ENCODE measurements around the gene DHX32.
"Not testable (repeated sequence)": the region's sequence is repeated elsewhere in the genome, so short reads cannot be mapped to it uniquely, and the experiment has no call there.

DHX32 gene

DNA sequence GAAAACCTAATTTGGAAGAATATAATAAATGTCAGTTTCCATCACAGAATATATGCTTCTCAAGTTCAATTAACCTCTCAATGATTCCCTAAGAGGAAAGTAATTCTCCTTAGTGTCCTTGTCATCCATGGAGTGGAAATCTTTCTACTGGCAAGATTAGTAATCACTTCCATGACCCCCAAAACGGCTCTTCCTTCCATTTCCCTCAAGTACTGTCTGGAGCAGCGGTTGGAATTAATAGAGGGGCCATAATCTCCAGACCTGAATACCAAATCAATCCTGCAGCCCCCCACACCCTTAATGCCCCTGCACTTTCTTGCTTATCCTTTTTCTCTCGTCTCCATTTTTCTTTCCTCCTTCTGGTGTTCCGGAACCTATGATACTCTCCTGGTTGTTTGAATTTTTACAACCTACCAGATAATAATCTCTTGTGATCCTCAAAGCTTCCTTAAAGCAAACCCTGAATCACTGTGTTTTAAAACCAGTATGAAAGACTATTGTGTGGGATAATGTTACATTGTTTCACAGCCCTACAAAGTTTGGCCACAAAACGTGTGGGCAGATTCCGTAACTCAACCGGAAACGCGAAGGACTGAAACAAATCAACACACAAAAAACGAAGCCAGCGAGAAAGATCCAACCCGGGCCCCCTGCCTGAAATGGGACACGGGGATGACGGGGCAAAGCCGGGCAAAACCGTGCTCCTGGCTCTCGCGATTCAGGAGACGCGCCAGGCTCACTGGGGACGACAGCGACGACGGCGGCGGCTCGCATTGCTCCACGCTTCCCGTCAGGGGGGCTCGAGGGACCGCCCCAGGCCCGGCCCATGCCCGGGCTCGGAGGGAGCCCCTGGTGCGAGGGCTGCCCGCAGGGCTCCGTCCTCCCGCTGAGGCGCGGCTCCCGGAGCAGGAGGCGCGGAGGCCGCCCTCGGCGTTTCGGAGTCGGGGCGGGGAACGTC lies 14.3 kb upstream of the DHX32 start:
- DNase-seq: peak; percentile 44

DNA sequence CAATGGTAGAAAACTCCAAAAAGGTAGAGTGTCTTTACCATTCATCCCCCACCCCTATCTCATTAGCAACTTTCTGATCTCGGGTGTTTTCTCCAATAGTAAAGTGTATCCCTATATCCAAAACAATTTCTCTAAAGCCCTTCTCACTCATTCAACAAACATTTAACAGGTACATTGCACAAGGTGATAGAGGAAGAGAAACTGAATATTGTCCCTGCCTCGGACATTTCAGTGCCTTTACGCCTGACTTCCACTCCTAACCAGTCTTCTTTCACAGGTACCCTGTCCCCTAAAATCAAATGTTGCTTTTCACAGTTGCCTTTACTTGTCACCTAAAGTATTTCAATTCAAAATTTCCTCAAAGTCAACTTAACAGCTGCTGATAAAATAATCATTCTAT lies 13.1 kb upstream of the DHX32 start:
- not testable (repeated sequence) for DNase-seq

DNA sequence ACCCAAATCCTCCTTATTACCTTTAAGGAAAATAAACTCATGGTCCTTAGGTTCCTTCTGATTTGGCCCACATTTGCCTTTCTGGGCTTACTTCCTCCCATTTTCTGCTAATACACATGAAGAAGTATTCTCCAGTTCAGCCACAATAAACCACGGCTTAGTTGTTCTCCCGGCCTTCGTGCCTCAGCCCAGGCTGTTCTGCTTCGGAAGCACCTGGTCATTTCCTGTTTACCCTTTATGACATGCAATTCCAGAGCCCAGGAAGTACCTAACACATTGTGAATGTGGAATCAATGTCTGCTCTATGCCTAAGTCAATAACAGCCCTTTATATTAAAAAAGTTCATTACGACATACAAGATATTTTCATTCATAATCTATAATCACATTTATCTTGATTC lies 11.3 kb upstream of the DHX32 start:
- DNase-seq: not testable (repeated sequence)

DNA sequence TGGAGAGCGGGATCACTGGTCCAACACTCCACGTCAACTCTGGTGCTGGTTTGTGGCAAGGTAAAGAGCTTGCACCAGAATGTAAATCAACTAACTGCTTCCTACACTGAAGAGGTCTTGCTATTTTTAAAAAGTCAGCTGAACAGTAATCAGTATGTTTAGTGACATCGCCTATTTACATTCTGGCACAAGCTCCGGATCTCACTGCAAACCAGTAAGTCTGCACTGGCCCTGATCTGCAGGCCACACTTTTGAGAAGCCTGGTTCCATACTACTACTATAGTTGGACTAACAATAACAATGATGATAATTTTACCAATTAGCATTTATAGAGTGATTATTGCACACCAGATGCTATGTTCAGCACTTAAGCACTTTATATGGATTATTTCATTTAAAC lies 8.3 kb upstream of the DHX32 start:
- DNase-seq: not testable (repeated sequence)

DNA sequence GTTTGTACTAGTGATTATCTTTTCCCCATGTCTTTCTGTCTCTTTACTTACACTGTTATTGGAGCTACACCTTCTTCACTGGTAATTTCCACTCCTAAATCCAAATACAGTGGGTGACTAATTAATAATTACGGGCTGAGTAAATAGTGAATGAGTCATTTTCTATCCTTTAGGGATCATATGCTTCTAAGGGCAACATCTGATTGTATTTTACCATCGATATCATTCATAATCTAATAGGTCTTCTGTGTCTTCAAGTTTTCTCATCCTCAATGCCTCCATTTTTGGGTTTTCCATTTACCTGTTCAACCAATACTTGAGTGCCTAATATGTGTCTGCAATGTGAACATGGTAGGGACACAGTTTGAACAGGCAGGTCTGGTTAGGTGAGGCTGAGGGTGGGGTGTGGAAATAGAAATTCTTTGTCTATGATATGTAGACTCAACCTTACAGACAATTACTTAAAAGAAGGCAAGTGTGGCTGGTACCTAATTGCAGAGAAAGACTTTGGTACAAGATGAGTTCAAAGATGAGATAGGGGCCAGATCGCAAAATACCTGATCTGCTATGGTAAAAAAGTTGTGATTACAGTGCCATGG lies 5.9 kb upstream of the DHX32 start:
- DNase-seq: no peak

DNA sequence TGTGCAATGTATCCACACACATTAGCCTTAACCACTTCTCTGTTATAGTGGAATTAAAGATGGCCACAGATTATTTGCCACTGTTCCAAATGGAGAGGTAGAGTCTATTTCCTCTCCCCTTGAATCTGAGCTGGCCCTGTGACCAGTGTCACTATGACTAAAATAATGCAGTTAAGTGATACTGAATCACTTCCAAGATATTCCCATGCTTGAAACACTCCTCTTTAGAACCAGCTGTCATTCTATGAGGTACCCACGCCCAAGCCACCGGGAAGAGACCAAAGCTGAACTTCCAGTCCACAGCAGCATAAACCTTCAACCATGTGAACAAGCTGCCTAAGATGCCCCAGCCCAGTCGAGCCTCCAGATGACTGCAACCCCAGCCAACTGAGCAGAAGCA lies 2.1 kb upstream of the DHX32 start:
- no peak for DNase-seq

DNA sequence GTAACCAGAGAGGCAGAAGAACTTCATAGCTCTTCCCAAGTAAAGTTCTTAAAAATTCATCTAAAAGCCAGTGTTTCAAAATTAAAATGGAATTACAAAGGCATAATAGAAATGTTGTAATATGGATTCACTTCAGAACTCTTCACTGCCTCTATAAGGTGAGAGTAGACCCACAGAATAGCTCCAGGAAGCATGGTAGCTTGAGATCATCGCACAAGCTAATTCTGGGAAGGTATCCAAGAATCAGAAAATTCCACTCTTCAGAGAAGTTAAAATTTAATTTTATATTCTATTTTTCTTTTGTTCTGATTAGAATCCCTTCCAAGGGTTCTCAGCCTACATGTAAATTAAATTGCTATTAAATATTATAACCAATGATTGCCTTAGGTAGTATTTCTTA lies 1.5 kb upstream of the DHX32 start:
- no peak for DNase-seq

DNA sequence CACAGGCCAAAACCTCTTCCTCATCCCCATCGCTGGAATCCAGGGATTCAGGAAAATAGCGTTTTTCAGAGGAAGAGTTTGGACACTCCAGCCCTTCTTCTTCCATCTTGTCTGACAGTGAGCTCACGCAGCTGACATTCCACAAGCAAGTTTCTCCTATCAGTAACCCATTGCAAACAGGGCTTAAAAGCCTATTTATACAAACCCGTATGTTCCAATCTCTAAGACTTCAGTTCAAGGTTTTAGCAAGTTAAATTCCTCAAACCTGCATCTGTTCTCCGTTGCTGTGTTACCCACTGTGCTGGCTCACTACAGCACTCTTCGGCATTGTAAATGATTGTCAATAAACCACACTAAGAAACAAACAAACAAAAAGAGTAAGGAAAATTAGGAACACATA lies 373 bp downstream of the DHX32 start:
- DNase-seq: no peak

DNA sequence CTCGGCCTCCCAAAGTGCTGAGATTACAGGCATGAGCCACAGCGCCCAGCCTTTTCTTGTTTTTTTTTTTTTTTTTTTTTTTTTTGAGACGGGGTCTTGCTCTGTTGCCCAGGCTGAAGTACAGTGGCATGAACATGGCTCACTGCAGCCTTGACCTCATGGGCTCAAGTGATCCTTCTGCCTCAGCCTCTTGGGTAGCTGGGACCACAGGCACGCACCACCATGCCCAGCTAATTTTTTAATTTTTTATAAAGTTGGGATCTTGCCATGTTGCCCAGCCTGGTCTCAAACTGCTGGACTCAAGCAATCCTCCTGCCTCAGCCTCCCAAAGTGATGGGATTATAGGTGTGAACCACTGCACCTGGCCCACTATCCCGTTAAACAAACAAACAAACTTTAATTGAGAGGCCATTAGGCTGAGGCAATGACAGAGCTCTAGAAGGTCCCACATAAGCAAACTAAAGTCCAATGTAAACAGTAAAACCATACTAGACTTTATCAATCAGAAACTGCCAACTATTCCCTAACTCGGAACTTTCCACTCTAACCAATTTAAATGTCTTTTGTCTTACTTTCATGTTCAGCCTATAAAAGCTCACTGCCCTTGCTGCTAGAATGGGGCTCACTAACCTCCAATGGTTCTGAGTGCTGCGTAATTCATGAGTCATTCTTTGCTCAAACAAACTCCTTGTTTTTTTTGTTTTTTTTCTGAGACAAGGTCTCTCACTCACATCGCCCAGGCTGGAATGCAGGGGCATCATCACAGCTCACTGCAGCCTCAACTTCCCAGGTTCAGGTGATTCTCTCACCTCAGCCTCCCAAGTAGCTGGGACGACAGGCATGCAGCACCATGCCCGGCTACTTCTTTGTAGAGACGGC lies 1.9 kb downstream of the DHX32 start:
- no peak for DNase-seq

DNA sequence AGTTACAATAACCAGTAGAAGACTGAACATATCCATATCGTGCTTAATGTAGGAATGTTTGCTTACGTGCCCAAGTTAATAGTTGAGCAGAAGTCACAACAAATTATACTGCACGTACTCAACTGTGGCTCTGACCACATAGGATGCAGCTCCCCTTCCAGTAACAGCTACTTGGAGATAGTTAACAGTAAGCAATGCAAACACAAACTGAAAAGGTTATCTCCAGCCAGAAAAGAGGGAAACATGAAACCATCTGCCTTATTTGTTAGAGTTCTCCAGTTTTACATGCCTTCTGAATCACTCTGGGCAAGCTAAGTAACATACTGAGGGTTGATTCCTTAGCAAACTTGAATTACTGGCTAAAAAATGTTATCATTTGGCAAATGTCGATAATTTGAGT lies 9.8 kb downstream of the DHX32 start:
- DNase-seq: no peak

DNA sequence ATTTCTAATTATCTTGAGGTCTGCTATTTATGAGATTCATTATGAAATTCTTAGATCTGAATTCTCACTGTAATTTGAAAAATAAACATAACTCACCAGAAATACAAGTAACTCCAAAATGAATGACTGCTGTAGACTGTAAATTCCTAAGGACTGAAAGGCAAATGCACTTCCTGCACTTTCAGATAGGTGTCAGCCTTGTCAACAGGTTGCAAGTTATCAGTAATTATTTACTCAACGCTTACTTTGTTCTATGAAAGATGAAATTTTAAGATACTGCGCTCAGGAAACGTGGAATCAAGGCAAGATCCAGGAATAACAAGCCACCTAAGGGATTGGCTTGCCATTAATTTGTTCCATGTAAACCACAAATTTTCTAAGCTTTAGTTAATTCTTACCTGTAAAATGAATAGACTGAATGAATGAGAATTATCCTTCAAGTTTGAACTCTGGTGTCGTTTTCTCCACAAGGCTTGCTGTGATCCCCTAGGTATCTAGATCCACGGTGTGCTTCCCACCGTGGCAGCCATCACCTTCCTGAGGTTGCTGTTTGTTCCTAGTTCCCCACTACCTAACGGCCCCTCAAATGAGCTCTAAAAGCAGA lies 12.6 kb downstream of the DHX32 start:
- DNase-seq: peak; percentile 12

DNA sequence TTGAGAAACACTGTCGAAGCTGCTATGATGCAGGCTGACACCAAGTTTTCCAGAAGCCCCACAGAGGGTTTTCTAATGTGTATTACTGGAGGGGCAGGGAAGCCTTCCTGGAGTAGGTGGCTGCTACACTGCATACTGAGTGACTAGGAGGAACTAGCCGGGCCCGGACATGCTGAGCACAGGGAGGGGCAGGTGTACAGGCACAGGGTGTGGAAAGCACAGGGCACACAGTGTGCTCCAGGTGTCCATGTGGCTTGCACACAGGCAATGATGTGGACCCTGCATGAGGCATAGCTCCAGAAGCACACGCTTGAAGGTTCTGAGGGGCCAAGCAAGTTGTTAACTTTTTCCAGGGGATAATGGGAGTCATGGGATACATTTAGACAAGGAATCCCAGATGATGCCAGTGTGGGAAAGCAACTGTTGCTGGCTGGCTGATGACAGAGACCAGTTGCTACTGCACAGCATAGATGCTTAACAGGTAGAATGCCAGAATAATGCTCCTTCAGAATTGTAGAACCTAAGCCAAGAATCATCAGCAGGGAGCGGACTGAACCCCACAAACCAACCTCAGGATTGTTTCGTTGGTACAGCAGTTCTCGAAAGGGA lies 14.6 kb downstream of the DHX32 start:
- DNase-seq: no peak

DNA sequence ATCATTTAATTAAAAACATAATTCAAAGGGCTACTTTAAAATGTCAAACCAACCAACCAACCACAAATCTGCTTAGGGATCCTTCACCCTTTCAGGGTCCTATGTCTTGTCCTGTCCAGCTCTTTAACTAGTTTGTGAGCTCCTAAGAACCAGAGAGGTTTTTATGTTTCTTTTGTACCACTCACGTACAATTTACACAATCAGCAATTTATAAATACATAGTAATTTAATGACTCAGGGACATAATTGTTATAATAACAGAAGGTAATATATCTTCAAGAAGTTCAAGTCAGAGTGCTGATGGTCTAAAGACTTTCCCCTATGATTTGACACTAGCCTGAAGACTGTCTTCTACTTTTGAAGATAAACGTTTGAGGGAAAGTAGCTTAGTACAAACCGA lies 16.0 kb downstream of the DHX32 start:
- no peak for DNase-seq

DNA sequence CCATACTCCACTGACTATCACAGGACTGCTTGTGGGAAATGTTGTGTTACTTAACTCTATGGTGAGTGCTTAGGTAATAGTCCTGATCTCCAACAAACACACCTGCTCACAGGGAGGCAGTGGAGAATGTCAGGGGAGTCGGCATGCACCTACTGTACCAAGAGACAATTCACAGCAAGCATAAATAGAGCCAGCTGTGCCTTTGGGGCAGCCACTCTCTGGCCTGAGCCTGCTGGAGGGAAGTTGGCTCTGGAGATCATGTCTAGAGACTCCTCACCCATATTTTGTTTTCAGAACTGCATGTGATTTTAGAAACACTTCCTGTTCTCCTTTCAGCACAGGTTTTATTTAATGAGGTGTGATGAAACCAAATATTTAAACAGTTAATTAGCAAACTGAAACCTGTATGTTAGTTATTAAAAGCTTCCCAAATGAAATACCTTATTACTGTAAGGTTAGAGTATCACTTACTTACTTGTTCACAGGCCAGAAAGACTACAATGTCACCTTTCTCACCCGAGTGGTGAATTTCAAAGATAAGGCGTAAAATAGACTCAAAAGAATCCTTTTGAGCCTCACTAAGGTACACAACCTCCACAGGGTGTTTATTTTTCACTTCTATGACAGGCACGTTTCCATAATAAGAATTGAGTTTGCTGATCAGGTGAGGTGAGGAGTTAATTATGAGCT lies 21.8 kb downstream of the DHX32 start:
- no peak for DNase-seq

DNA sequence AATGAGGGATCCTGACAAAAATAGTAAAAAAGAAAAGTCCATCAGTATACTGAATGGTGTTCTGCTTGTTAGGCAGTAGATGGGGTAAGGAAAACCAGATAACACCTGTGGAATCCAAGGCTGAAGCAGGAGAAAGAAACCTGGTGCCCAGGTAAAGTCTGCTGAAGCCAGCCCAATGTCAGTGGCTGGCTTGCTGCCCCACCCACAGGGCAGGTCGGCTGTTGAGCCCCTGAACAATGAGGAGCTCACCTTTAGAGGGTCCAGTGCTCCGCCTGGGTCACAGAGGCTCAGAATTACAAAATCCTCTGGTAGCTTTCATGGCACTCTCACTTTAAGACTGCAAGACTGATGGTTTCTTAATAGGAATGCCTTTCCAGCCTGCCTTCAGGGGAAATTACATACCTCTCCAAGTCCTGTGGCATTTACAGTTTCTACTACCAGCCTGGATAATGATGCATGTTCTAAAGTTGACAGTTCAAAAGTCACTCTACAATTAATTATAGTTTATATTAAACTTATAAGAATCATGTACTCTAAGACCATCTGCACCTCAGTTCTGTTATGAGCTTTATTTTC lies 23.8 kb downstream of the DHX32 start:
- no peak for DNase-seq

DNA sequence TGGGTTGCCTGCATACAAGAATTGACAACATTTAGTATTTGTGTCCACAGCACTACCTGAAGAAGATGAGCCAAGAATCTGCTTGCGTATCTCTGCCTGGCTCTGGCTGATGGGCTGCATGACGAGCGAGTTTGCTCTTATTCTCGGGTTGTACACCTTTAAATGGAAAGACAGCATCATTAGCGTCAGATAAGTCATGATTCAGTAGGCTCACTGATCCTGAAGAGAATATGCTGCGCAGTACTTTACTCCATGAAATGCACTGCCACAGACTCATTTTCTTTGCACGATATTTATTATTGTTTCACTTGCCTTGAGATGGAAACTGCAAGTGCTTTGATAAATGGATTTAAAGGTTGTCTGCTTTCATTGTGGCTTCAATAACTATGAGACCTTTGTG lies 28.6 kb downstream of the DHX32 start:
- DNase-seq: no peak

DNA sequence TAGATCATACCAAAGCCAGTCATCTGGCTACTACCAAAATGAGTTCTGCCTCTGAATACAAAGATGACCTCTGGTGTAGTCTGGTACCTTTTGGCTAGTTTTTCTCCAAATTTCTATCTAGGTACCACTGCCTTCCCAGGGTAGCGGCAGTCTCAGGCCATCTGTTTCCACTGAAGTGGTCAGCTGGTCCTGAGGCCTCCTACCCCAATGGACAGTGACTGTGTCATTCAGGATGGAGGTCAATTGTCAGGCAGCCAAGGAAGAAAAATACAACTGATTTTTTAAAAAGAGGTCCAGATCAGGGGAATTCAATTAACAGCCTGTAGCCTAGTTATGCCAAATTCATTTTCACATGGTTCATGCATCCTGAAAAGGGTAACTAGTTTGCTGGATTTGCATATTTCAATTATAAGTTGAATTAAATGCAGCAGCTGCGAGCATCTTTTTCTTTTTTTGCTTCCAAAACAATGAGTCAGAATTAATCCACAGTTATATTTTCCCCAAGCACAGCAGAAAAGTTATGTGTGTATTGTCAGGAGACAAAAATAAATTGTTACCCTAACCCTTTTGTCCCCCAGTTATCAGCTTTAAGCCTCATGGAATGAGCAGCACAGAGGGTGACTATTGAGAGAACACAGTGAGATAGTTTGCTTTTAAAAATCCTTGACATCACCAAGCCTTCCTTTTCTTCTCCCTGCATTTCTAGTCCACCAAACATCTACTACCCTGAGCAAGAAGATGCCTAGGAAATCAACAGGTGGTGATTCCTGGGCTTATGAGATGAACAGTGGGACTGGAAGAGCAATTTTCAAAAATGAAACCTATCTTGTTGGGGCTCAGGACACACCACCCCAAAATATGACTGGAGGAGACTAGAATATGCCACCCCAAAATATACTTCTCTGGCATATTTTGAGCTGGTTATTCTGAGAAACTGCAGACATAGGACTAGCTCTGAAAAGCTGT lies 30.0 kb downstream of the DHX32 start:
- no peak for DNase-seq

DNA sequence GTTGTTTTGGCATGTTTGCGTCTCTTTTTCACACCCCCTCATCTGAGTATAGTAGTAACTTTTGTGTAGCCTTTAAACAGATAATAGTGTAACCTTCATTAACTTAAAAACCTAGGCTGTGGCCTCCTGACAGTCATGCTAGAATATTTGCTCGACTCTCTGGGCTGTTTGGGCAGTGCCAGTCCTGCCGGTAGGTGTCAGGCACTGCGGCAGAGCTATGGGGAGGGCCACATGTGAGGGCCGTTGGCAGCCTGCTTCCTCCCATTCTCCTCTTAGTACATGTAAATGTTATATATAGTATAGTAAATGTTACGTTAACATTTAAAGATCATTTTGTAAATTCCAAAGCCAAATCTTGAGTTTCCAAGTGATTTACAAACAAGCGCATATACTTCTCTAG lies 31.6 kb downstream of the DHX32 start:
- no peak for DNase-seq

DNA sequence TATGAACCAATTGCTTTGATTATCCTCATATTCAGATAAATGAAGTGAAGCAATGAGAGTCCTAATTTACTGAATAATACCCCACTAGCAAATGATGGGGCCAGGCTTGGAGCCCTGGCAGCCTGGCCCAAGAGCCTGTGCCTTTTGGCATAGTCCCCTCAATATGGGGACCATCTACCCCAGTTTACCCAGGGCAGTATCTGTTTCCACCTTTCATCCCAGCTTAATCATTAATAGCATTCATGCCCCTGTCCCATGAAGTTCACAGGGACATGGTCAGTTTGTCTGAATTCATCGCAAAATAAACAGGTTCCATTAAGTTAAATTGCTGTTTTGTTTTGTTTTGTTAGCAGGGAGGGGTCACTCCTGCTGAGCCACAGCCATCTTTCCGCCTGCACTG lies 32.2 kb downstream of the DHX32 start:
- no peak for DNase-seq

DNA sequence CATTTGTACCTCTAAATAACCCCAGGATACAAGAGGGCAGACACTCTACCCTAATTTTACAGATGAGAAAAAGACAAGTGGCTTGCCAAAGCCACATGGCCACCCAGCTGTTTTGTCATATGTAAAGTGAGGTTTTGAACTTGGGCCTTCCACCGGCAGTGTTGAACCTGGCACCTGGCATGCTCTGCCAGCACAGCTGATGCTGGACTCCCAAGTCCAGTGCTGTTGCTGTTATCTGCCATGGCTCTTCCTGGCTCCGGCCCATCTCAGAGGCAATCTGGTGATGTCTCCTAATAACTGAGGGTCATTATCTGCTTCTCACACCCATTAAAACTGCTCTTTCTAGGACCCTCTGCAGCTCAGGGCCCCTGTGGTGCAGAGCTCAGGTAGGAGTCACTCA lies 32.7 kb downstream of the DHX32 start:
- no peak for DNase-seq
